Esophagus muscularis mucosa (tissue), 4 donors: ENCODE data around the gene MAD2L2. TPM values are rescaled to one million over a fixed set of nuclear protein-coding genes. Genes with fewer than 3 reads are reported as not detected.

Experiments
- DNase-seq: peaks from one replicate; pipeline ENCODE4 v3.0.0-alpha.2; 2017; ENCODE audit errors: extremely low spot score
- H3K27ac ChIP-seq, 4 donors: fragments of 200-600 bp; sonication (generic); replicated peaks in 1 of 4; 1 replicate in 3 of 4; 2 replicates in 1 of 4; pipeline ENCODE4 v1.5.1; 2016 to 2019; ENCODE audit warnings: mild to moderate bottlenecking in 1 of 4
- H3K27me3 ChIP-seq, 4 donors: fragments of 200-600 bp; sonication (generic); one replicate each; pipeline versions ENCODE4 v1.5.1 to v1.6.0; 2016 to 2019
- H3K36me3 ChIP-seq, 4 donors: fragments of 200-600 bp; sonication (generic); one replicate each; pipeline ENCODE4 v1.5.1; 2016 to 2019
- H3K4me1 ChIP-seq, 4 donors: fragments of 200-600 bp; sonication (generic); one replicate each; pipeline ENCODE4 v1.5.1; 2016 to 2019
- H3K4me3 ChIP-seq, 4 donors: fragments of 200-600 bp; sonication (generic); 1 replicate in 2 of 4; 2 replicates in 2 of 4; pipeline ENCODE4 v1.5.1; 2016 to 2019; ENCODE audit warnings: mild to moderate bottlenecking in 4 of 4, moderate library complexity in 1 of 4
- H3K9me3 ChIP-seq, 4 donors: fragments of 200-600 bp; sonication (generic); 1 replicate in 3 of 4; 2 replicates in 1 of 4; pipeline ENCODE4 v1.5.1; 2016 to 2019
- EP300 ChIP-seq: sonication (generic); formaldehyde crosslinking; IDR thresholded peaks from one replicate; pipeline ENCODE4 v1.6.1; 2017; ENCODE audit warnings: antibody characterized with exemption
- POLR2A ChIP-seq: fragments of 450-650 bp; IDR thresholded peaks from one replicate; pipeline ENCODE4 v1.6.1; 2017; ENCODE audit warnings: antibody characterized with exemption, moderate library complexity, mild to moderate bottlenecking, low read depth
- POLR2AphosphoS5 ChIP-seq, 2 donors: sonication (generic); formaldehyde crosslinking; IDR thresholded peaks; one replicate each; pipeline ENCODE4 v1.6.1; 2017; ENCODE audit warnings: antibody characterized with exemption in 2 of 2
- WGBS: methylation state at CpG from one replicate; pipeline ENCODE4 v1.1.5; 2018; 5-methylcytosine and 5-hydroxymethylcytosine counted together
- intact Hi-C: fragments of 100-400 bp; cut with DNase I; formaldehyde crosslinking; loops from one replicate; pipeline ENCODE4 v1.15.1; 2023
- total RNA-seq, 4 donors: library from RNA; depleted of rRNA; stranded (reverse); fragments of >200 nt; gene quantifications; one replicate each; pipeline versions ENCODE4 v1.1.0 to v1.2.1, GENCODE V29; 2016
- TF ChIP-seq, protein P1 (sequence below), 3 experiments: fragments of 200-600 bp in 2 of 3; fragments of 450-650 bp in 1 of 3; sonication (generic) in 2 of 3; IDR thresholded peaks; one replicate each; pipeline ENCODE4 v1.5.1; 2017 to 2019; ENCODE audit warnings: antibody characterized with exemption in 3 of 3, mild to moderate bottlenecking in 2 of 3, moderate library complexity in 1 of 3

Gene MAD2L2
- total RNA-seq, 4 donors from 2014 or later = 31.6 to 51.7 (median 42.4) TPM

DNA sequence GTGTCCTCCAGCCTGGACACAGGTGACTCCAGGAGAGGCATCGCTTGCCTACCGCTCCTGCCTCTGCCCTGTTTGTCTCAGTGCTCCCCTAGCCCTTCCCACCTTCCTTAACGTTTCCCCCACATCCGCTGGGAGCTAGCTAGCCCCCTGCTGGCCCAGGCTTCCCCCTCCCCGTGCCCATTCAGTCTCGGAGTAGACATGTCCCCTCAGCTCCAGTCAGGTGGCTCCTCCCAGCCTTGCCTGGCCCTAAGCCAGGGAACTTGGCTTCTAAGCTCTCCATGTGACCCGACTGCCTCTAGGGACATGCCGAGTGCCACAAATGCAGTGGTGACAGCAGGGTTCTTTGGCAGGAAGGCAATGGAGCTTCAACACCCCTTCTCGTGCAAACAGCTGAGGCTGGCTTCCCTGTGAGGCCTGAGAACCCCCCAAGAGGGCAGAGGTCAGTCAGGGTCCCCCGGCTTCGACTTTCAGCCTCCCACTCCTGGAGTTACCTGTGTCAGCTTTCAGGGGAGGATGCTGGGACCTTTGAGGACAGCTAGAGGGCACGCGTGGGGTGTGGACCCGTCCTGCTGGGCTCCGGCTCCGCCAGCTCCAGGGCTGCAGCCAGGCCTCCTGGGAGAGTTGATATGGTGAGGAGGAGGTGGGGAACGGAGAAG lies 26.8 kb upstream of the MAD2L2 start:
- DNase-seq = no peak
- 60% methylated on average over 16 of the region's 17 CpGs for WGBS

DNA sequence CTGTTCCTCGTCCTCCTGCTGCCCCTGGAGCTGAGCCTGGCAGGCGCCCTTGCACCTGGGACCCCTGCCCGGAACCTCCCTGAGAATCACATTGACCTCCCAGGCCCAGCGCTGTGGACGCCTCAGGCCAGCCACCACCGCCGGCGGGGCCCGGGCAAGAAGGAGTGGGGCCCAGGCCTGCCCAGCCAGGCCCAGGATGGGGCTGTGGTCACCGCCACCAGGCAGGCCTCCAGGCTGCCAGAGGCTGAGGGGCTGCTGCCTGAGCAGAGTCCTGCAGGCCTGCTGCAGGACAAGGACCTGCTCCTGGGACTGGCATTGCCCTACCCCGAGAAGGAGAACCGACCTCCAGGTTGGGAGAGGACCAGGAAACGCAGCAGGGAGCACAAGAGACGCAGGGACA lies 25.3 kb upstream of the MAD2L2 start:
- no peak for DNase-seq
- Histone ChIP-seq H3K9me3 (no peaks in the 10 kb centered on the region), H3K27ac (no peak overlapping the region), H3K4me1 (peaks cover 5 to 9% (median 7%) of the 10 kb centered on the region in 4 donors), H3K27me3 (peaks cover 0 to 75% (median 6%) of the 10 kb centered on the region in 4 donors), H3K36me3 (no peaks in the 10 kb centered on the region), H3K4me3 (no peak overlapping the region)
- intact Hi-C loops = no loop called here
- 87% methylated on average over 14 of the region's 14 CpGs for WGBS
- TF ChIP-seq POLR2AphosphoS5 (IDR thresholded peaks at IDR 0.05) = no peak
- no peak for TF ChIP-seq POLR2A
- TF ChIP-seq EP300 = no peak
- TF ChIP-seq, protein P1, sequence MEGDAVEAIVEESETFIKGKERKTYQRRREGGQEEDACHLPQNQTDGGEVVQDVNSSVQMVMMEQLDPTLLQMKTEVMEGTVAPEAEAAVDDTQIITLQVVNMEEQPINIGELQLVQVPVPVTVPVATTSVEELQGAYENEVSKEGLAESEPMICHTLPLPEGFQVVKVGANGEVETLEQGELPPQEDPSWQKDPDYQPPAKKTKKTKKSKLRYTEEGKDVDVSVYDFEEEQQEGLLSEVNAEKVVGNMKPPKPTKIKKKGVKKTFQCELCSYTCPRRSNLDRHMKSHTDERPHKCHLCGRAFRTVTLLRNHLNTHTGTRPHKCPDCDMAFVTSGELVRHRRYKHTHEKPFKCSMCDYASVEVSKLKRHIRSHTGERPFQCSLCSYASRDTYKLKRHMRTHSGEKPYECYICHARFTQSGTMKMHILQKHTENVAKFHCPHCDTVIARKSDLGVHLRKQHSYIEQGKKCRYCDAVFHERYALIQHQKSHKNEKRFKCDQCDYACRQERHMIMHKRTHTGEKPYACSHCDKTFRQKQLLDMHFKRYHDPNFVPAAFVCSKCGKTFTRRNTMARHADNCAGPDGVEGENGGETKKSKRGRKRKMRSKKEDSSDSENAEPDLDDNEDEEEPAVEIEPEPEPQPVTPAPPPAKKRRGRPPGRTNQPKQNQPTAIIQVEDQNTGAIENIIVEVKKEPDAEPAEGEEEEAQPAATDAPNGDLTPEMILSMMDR (IDR thresholded peaks at IDR 0.05) = no peak

More for the DNA sequence above, 26.8 kb upstream of the MAD2L2 start:
- TF ChIP-seq EP300 (no peak), POLR2AphosphoS5 (IDR thresholded peaks at IDR 0.05) (no peak), POLR2A (no peak)
- TF ChIP-seq, protein P1 (IDR thresholded peaks at IDR 0.05) = no peak
- H3K9me3 ChIP-seq = no peaks in the 10 kb centered on the region
- no peak overlapping the region for H3K4me3 ChIP-seq
- no peak overlapping the region for H3K27ac ChIP-seq
- H3K36me3 ChIP-seq = no peaks in the 10 kb centered on the region
- H3K27me3 ChIP-seq = peaks cover 0 to 80% (median 0%) of the 10 kb centered on the region in 4 donors
- H3K4me1 ChIP-seq = peaks cover 0 to 9% (median 0%) of the 10 kb centered on the region in 4 donors
- intact Hi-C loops = no loop called here

DNA sequence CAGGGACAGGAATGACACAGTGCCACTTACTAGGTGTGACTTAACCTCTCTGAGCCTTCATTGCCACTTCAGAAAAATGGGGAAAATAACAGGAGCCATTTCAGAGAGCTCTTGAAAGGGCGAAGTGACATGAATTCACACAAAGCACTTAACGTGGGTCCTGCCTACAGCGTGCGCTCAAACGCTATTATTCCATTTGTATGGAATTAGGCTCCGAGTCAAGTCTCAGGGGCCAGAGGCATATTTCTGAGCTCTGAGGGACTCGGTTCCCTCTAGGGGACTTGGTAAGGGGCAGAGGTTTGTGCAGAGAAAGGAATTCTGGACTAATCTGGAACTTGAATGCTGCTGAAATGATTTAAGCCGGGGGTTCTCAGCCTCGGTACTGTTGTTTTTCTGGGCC lies 24.6 kb upstream of the MAD2L2 start:
- H3K27ac ChIP-seq = no peak overlapping the region
- no peaks in the 10 kb centered on the region for H3K9me3 ChIP-seq
- H3K27me3 ChIP-seq = peaks cover 0 to 79% (median 11%) of the 10 kb centered on the region in 4 donors
- no peak for DNase-seq
- TF ChIP-seq POLR2AphosphoS5 (IDR thresholded peaks at IDR 0.05) = no peak
- TF ChIP-seq POLR2A = no peak
- TF ChIP-seq, protein P1 (IDR thresholded peaks at IDR 0.05) = no peak
- intact Hi-C loops = no loop called here
- no peak overlapping the region for H3K4me3 ChIP-seq
- H3K4me1 ChIP-seq = peaks cover 9 to 15% (median 11%) of the 10 kb centered on the region in 4 donors
- WGBS = 83% methylated on average over 9 of the region's 9 CpGs
- H3K36me3 ChIP-seq = no peaks in the 10 kb centered on the region

DNA sequence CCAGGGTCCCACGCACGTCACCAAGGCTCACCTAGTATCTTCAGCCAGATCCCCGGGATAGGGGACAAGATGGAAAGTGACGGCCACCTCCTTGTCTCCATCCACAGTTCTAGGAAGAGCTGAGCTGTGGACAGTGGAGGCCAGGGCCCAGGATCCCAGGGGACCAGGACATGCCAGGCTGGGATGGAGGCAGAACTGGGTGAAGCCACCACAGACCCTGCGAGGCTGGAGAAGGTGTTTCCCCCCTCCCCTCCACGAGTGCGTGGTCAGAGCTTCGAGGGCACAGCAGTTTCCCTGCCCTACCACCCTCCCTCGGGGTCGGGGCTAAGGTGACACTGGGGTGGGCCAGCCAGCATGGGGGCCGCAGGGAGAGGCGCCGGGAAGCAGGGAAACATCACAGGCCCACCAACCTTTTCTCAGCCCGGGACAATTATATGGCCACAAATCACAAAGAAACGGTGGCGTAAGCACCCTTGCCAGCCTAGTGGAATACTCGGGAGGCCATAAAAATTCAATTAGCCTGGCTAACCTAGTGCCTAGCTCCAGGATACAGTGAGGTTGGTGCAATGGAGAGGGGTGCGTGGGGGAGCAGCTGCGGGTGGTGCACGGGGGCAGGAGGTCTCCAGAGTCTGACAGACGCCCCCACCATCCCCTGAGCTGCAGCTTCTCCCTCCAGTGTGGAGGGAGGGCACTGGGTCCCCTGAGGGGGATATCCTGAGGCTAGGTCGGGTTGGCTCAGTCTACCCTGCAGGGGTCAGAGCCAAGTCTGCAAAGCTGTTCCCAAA lies 23.9 kb upstream of the MAD2L2 start:
- peaks cover 9 to 15% (median 11%) of the 10 kb centered on the region in 4 donors for H3K4me1 ChIP-seq
- 65% methylated on average over 10 of the region's 22 CpGs for WGBS
- H3K27me3 ChIP-seq = peaks cover 0 to 83% (median 14%) of the 10 kb centered on the region in 4 donors
- DNase-seq = no peak
- no peaks in the 10 kb centered on the region for H3K9me3 ChIP-seq
- H3K36me3 ChIP-seq = no peaks in the 10 kb centered on the region
- no peak for TF ChIP-seq POLR2A
- H3K4me3 ChIP-seq = no peak overlapping the region
- no peak overlapping the region for H3K27ac ChIP-seq
- intact Hi-C loops = no loop called here

DNA sequence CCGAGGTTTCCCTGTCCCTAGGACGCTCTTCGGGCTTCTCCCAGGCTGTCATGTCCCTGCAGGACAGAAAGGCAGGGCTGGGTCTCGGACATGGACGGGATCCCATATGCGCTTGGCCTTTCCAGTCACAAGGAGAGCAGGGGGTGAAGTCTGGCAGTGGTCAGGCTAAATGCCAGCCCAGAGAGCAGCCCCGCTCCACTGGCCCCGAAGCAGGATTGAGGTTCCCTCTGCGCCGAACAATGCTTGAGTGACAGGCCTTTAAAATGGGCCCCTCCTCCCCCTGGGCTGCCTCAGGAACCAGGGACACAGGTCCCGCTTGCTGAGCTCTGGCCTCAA lies 23.2 kb upstream of the MAD2L2 start:
- H3K4me1 ChIP-seq = peaks cover 9 to 15% (median 11%) of the 10 kb centered on the region in 4 donors
- DNase-seq = no peak
- TF ChIP-seq EP300 = no peak
- TF ChIP-seq POLR2AphosphoS5 (IDR thresholded peaks at IDR 0.05) = no peak
- no peak for TF ChIP-seq POLR2A
- TF ChIP-seq, protein P1 (IDR thresholded peaks at IDR 0.05) = no peak
- no peak overlapping the region for H3K27ac ChIP-seq
- intact Hi-C loops = no loop called here
- H3K36me3 ChIP-seq = no peaks in the 10 kb centered on the region
- no peak overlapping the region for H3K4me3 ChIP-seq
- 73% methylated on average over 6 of the region's 11 CpGs for WGBS
- H3K27me3 ChIP-seq = peaks cover 0 to 86% (median 14%) of the 10 kb centered on the region in 4 donors
- no peaks in the 10 kb centered on the region for H3K9me3 ChIP-seq
